Stimulated activated CD8-positive, alpha-beta memory T cell treated with anti-CD3 and anti-CD28 coated beads, Interleukin-2, amount 100 ng/mL, for 1 hour (primary cell): Measurements from ENCODE around the gene HSPA1B.
"Not testable (repeated sequence)": the region's sequence is repeated elsewhere in the genome, so short reads cannot be mapped to it uniquely, and the experiment has no call there.

Experiments used
- DNase-seq, 2 donors: peaks; one replicate each; pipeline ENCODE4 v3.0.0-alpha.2; 2020; ENCODE audit warnings: low read depth in 2 of 2

Gene HSPA1B

GRCh38 chr6:31858707-31859106, 31.2 kb downstream of the HSPA1B start:
- no peak for DNase-seq

GRCh38 chr6:31859923-31860322, 32.4 kb downstream of the HSPA1B start:
- DNase-seq, result no peak

GRCh38 chr6:31860349-31860748, 32.8 kb downstream of the HSPA1B start:
- DNase-seq, result no peak

GRCh38 chr6:31861150-31861549, 33.6 kb downstream of the HSPA1B start:
- DNase-seq, result no peak

GRCh38 chr6:31861919-31862343, 34.4 kb downstream of the HSPA1B start:
- no peak for DNase-seq

GRCh38 chr6:31862344-31863235, 35.1 kb downstream of the HSPA1B start, which contains the start of gene NEU1:
Gene NEU1 (minus strand): TSS chr6:31862821. CDS start chr6:31862776, 45 bp downstream.
- peak; percentile 97 to 98 for DNase-seq

- not testable (repeated sequence) for DNase-seq
Observed at GRCh38 chr6:31864123-31864562, 36.6 kb downstream of the HSPA1B start.

GRCh38 chr6:31864818-31865204, 37.3 kb downstream of the HSPA1B start:
- no peak for DNase-seq

GRCh38 chr6:31865205-31866118, 37.9 kb downstream of the HSPA1B start:
- DNase-seq, result no peak

GRCh38 chr6:31868658-31868971, 41.1 kb downstream of the HSPA1B start:
- not testable (repeated sequence) for DNase-seq

GRCh38 chr6:31869343-31869742, 41.8 kb downstream of the HSPA1B start:
- no peak for DNase-seq

GRCh38 chr6:31870385-31870921, 42.9 kb downstream of the HSPA1B start:
- no peak for DNase-seq

- no peak for DNase-seq
Observed at GRCh38 chr6:31871046-31871659, 43.6 kb downstream of the HSPA1B start.

GRCh38 chr6:31874084-31874670, 46.6 kb downstream of the HSPA1B start:
- no peak for DNase-seq

- DNase-seq, result no peak
Observed at GRCh38 chr6:31874836-31875572, 47.5 kb downstream of the HSPA1B start.

- DNase-seq, result no peak
Observed at GRCh38 chr6:31875877-31876276, 48.3 kb downstream of the HSPA1B start.

GRCh38 chr6:31876357-31876756, 48.8 kb downstream of the HSPA1B start:
- no peak for DNase-seq

- DNase-seq, result no peak
Observed at GRCh38 chr6:31877125-31877650, 49.6 kb downstream of the HSPA1B start.

- no peak for DNase-seq
Observed at GRCh38 chr6:31877651-31878161, 50.2 kb downstream of the HSPA1B start.

- DNase-seq, result no peak
Observed at GRCh38 chr6:31878222-31878621, 50.7 kb downstream of the HSPA1B start.
